ENCODE data around the gene RBM26.

DNA sequence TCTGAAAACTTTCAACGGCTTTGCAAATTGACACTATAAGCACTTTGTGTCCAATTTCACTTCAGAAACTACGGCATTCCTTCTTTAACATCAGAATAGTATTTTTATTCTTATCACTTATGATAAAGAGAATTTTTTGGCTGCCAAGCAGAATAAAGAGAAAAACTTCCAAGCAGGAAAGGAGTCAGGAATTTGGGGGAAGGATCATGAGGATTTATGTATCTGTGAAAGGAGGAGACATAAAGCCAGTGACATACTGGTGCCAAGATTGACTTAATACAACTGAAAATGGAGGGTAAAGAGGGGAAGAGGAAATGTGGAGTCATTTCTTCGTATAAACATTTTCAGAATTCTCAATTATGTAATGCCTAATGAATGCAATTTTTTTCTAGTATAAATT, 94.7 kb downstream of the RBM26 start:
- TF ChIP-seq, protein P1, sequence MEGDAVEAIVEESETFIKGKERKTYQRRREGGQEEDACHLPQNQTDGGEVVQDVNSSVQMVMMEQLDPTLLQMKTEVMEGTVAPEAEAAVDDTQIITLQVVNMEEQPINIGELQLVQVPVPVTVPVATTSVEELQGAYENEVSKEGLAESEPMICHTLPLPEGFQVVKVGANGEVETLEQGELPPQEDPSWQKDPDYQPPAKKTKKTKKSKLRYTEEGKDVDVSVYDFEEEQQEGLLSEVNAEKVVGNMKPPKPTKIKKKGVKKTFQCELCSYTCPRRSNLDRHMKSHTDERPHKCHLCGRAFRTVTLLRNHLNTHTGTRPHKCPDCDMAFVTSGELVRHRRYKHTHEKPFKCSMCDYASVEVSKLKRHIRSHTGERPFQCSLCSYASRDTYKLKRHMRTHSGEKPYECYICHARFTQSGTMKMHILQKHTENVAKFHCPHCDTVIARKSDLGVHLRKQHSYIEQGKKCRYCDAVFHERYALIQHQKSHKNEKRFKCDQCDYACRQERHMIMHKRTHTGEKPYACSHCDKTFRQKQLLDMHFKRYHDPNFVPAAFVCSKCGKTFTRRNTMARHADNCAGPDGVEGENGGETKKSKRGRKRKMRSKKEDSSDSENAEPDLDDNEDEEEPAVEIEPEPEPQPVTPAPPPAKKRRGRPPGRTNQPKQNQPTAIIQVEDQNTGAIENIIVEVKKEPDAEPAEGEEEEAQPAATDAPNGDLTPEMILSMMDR (IDR thresholded peaks at IDR 0.05), result no peak
- no peak for TF ChIP-seq POLR2A (IDR thresholded peaks at IDR 0.05)

All from testis (tissue), 2 donors.